Ovary (tissue), 9 donors: Measurements from ENCODE around the gene BCO1. TPM values are rescaled to one million over a fixed set of nuclear protein-coding genes. Genes with fewer than 3 reads are reported as not detected.

Experiments used
- DNase-seq, 5 donors: peaks; one replicate each; pipeline ENCODE4 v3.0.0-alpha.2; 2019 to 2020
- H3K27ac ChIP-seq, 2 donors: fragments of 200-600 bp; one replicate each; pipeline versions ENCODE4 v1.5.1 to v1.8.0; 2019 to 2022
- H3K27me3 ChIP-seq: fragments of 200-600 bp; one replicate; pipeline ENCODE4 v1.8.0; 2022
- H3K36me3 ChIP-seq: fragments of 200-600 bp; sonication (generic); one replicate; pipeline ENCODE4 v1.5.1; 2019
- H3K4me1 ChIP-seq: one replicate; pipeline ENCODE4 v1.8.1; 2013; ENCODE audit warnings: mild to moderate bottlenecking, moderate library complexity; ENCODE audit not compliant: insufficient read depth
- H3K4me3 ChIP-seq: fragments of 200-600 bp; sonication (generic); one replicate; pipeline ENCODE4 v1.5.1; 2017
- H3K9me3 ChIP-seq, 2 donors: fragments of 200-600 bp in 1 of 2; sonication (generic) in 1 of 2; one replicate each; pipeline versions ENCODE4 v1.5.1 to v1.8.1; 2013 to 2019; ENCODE audit warnings: mild to moderate bottlenecking in 1 of 2, moderate library complexity in 1 of 2
- EP300 ChIP-seq: sonication (generic); formaldehyde crosslinking; IDR thresholded peaks from one replicate; pipeline ENCODE4 v1.6.1; 2017; ENCODE audit warnings: antibody characterized with exemption
- POLR2A ChIP-seq: fragments of 450-650 bp; IDR thresholded peaks from one replicate; pipeline ENCODE4 v1.6.1; 2017; ENCODE audit warnings: antibody characterized with exemption, mild to moderate bottlenecking, moderate library complexity
- WGBS, 3 donors: extraction: QIAGEN DNeasy Blood & Tissue Kit in 1 of 3; methylation state at CpG; one replicate each; pipeline versions ENCODE4 v1.1.5 to v1.1.7; 2013 to 2017; 5-methylcytosine and 5-hydroxymethylcytosine counted together
- intact Hi-C, 4 donors: fragments of 100-400 bp; cut with DNase I; formaldehyde crosslinking; loops; one replicate each; pipeline versions ENCODE4 v1.11.0 to v1.15.1; 2022 to 2023
- polyA plus RNA-seq, 2 donors: library from polyadenylated mRNA; stranded (reverse); fragments of 200-250 nt in 1 of 2; fragments of 350-450 nt in 1 of 2; fragmentation: Illumina TruSeq in 1 of 2; extraction: RNeasy Lipid Tissue Mini Kit (QIAGEN cat#74804) in 1 of 2; gene quantifications; one replicate each; pipeline ENCODE4 v1.2.3, GENCODE V29; 2013 to 2014
- total RNA-seq, 7 donors: library from RNA; depleted of rRNA in 2 of 7; stranded (reverse); fragments of >200 nt in 2 of 7; fragmentation: NEBNext Ultra II Directional in 3 of 7; extraction: Animal tissue kit (Norgen Biotek cat#: 25700) in 3 of 7; gene quantifications; one replicate each; pipeline versions ENCODE4 v1.1.0 to v1.2.4, GENCODE V29; 2016 to 2023
- TF ChIP-seq, protein P1 (sequence below), 3 donors: fragments of 450-650 bp in 2 of 3; fragments of 200-600 bp in 1 of 3; IDR thresholded peaks; one replicate each; pipeline versions ENCODE4 v1.5.1 to v1.8.0; 2016 to 2022; ENCODE audit warnings: antibody characterized with exemption in 3 of 3, mild to moderate bottlenecking in 1 of 3
- donor health status: DM: no; HTN: no; CAD: no; lungs with moderate emphysema.
- donor health status: DM: no; HTN: no; CAD: no.
- donor health status: Bipolar disorder and iron deficiency.
- donor health status: DM: yes; HTN: yes; CAD: no.
- donor health status: DM: no; HTN: no; CAD: no.
- donor health status: DM: yes; HTN: yes; CAD: no.

The BCO1 gene
- total and polyA plus RNA-seq, 9 donors, result 0.45 to 2.5 (median 0.87) TPM

DNA sequence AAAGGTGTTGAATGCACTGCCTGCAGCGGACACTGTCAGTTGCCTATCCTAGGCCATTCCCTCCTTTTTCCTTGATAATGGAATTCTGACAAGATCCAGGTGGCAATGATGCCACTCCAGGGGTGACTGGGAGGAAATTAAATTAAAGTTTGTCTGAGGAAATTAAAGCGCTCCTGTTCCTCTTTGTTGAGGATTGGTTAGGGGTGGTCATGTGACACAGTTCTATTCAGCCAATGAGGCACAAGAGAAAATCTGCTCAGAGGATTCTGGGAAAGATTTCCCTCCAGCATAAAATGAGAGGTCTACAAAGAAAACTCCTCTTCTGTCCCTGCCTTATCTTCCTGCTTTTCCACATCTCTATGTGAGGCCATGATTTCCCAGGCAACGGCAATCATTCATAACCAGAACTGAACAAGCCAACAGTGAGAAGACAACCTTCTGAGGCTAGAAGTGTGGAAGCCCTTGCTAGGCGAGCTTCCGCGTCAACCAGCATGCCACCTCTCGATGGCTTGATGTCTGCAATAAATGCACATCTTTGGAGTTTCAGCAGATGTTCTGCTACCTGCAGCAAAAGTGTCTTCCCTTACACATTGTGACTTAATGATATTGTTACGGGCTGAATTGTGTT, 5.6 kb upstream of the BCO1 start:
- Histone ChIP-seq H3K27ac (no peak overlapping the region), H3K36me3 (no peaks in the 10 kb centered on the region), H3K27me3 (no peaks in the 10 kb centered on the region), H3K4me1 (no peaks in the 10 kb centered on the region), H3K4me3 (no peak overlapping the region), H3K9me3 (no peaks in the 10 kb centered on the region)
- intact Hi-C loops, result no loop called here
- no peak for DNase-seq
- TF ChIP-seq, protein P1, sequence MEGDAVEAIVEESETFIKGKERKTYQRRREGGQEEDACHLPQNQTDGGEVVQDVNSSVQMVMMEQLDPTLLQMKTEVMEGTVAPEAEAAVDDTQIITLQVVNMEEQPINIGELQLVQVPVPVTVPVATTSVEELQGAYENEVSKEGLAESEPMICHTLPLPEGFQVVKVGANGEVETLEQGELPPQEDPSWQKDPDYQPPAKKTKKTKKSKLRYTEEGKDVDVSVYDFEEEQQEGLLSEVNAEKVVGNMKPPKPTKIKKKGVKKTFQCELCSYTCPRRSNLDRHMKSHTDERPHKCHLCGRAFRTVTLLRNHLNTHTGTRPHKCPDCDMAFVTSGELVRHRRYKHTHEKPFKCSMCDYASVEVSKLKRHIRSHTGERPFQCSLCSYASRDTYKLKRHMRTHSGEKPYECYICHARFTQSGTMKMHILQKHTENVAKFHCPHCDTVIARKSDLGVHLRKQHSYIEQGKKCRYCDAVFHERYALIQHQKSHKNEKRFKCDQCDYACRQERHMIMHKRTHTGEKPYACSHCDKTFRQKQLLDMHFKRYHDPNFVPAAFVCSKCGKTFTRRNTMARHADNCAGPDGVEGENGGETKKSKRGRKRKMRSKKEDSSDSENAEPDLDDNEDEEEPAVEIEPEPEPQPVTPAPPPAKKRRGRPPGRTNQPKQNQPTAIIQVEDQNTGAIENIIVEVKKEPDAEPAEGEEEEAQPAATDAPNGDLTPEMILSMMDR (IDR thresholded peaks at IDR 0.05), result no peak
- no peak for TF ChIP-seq POLR2A
- no peak for TF ChIP-seq EP300
- 92 to 94% (median 94%) methylated on average over 8 of the region's 8 CpGs for WGBS, 3 donors

DNA sequence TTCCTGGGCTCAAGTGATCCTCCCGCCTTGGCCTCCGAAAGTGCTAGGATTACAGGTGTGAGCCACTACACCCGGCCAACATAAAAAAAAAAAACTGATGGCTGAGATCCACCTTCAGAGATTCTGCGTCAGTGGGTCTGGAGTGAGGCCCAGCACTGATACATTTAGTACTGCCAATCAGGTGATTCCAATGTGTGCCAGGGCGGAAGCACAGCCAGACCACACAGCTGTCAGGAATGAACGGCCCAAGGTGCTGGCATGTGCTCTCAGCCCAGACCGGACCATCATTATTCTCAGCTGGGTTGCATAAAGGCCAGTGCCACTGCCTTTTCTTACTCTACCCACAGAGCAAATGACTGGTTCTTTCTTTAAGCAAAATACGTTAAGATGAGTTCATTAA, 1.2 kb upstream of the BCO1 start:
- no peak for DNase-seq
- H3K9me3 ChIP-seq, result no peaks in the 10 kb centered on the region
- no peak overlapping the region for H3K4me3 ChIP-seq
- intact Hi-C loops, result no loop called here
- no peaks in the 10 kb centered on the region for H3K27me3 ChIP-seq
- no peaks in the 10 kb centered on the region for H3K4me1 ChIP-seq
- H3K36me3 ChIP-seq, result no peaks in the 10 kb centered on the region
- TF ChIP-seq POLR2A (no peak), EP300 (no peak)
- TF ChIP-seq, protein P1 (IDR thresholded peaks at IDR 0.05), result no peak
- 85 to 88% (median 87%) methylated on average over 8 of the region's 8 CpGs for WGBS, 3 donors
- H3K27ac ChIP-seq, result no peak overlapping the region

DNA sequence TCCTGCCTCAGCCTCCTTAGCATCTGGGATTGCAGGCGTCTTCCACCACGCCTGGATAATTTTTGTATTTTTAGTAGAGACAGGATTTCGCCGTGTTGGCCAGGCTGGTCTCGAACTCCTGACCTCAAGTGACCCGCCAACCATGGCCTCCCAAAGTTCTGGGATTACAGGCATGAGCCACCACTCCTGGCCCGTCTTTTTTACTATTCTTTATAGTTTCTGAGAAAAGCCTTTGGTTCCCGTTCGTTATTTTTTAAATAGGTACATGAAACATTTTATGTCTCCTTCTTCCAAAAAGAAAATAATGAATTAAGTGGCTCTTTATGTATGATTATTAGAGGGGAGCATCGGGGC, 570 bp upstream of the BCO1 start:
- H3K4me3 ChIP-seq, result no peak overlapping the region

DNA sequence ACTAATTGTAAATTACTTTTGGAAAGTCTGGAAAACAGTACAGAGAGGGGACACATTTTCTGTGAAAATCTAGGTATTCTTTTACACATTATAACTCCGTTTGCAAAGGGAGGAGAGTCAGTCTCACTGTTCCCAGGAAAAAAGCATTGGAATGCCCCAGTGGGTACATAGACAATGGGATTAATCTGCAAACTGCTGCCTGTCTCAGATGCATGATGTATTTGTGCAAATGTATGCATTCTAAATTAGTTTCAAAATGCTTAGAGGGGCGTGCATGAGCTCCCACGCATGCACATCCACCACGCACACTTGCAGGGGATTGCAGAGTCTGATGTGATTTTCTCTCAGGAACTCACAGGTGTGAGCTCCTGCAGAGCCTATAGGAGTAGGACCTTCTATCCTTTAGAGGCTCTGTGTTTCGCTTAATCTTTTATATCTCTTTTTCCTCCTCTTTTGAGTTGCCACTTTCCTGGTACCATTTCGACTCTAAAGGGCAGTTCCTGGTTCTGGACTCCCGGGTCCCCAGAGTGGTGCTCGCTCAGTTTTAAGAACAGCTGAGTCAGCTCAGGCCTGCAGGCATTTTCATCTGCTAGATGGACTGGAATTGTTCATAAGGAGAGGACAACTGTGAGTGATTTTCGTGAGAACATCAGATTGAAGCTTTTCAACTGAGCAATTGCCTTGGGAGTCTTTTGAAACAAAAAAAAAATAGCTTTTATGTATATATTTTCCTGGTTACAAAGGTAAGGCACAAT, 1.1 kb downstream of the BCO1 start:
- Histone ChIP-seq H3K27me3 (no peaks in the 10 kb centered on the region), H3K4me3 (no peak overlapping the region), H3K4me1 (no peaks in the 10 kb centered on the region), H3K36me3 (no peaks in the 10 kb centered on the region), H3K9me3 (no peaks in the 10 kb centered on the region), H3K27ac (no peak overlapping the region)
- 75 to 80% (median 76%) methylated on average over 9 of the region's 9 CpGs for WGBS, 3 donors
- TF ChIP-seq, protein P1 (IDR thresholded peaks at IDR 0.05), result no peak
- TF ChIP-seq POLR2A (no peak), EP300 (no peak)
- intact Hi-C loops, result no loop called here
- no peak for DNase-seq

More for the DNA sequence above, 570 bp upstream of the BCO1 start:
- H3K27me3 ChIP-seq, result no peaks in the 10 kb centered on the region
- 62 to 67% (median 65%) methylated on average over 10 of the region's 10 CpGs for WGBS, 3 donors
- intact Hi-C loops, result no loop called here
- H3K36me3 ChIP-seq, result no peaks in the 10 kb centered on the region
- TF ChIP-seq POLR2A (no peak), EP300 (no peak)
- TF ChIP-seq, protein P1 (IDR thresholded peaks at IDR 0.05), result no peak
- peak overlapping the region in 1 of 2 donors; percentile 75 for H3K27ac ChIP-seq
- H3K4me1 ChIP-seq, result no peaks in the 10 kb centered on the region
- no peaks in the 10 kb centered on the region for H3K9me3 ChIP-seq
- DNase-seq, result no peak
